GM21528 (cell line): Measurements from ENCODE around the gene THAP4.
"Not testable (repeated sequence)": the region's sequence is repeated elsewhere in the genome, so short reads cannot be mapped to it uniquely, and the experiment has no call there.

Experiments used
- ATAC-seq: cut with Tn5 transposase; IDR thresholded peaks from one replicate; pipeline ENCODE4 v1.9.1; 2021; ENCODE audit warnings: mild to moderate bottlenecking, moderate library complexity; ENCODE audit not compliant: unreplicated experiment, low FRiP score

The THAP4 gene

GRCh38 chr2:241590496-241591455 lies 46.2 kb downstream of the THAP4 start:
- ATAC-seq, result not testable (repeated sequence)

GRCh38 chr2:241589863-241590262 lies 47.1 kb downstream of the THAP4 start:
- not testable (repeated sequence) for ATAC-seq

- no peak for ATAC-seq
Observed at GRCh38 chr2:241586564-241587264, 50.2 kb downstream of the THAP4 start.

GRCh38 chr2:241584436-241584835 lies 52.5 kb downstream of the THAP4 start:
- ATAC-seq, result no peak

- no peak for ATAC-seq
Observed at GRCh38 chr2:241582806-241583205, 54.2 kb downstream of the THAP4 start.

GRCh38 chr2:241582328-241582727 lies 54.6 kb downstream of the THAP4 start:
- no peak for ATAC-seq

- no peak for ATAC-seq
Observed at GRCh38 chr2:241579281-241579680, 57.7 kb downstream of the THAP4 start.

GRCh38 chr2:241577413-241578122 lies 59.4 kb downstream of the THAP4 start:
- no peak for ATAC-seq

- ATAC-seq, result no peak
Observed at GRCh38 chr2:241576293-241576654, 60.7 kb downstream of the THAP4 start.

- no peak for ATAC-seq
Observed at GRCh38 chr2:241575624-241576292, 61.2 kb downstream of the THAP4 start.

GRCh38 chr2:241574911-241575623 lies 61.9 kb downstream of the THAP4 start:
- no peak for ATAC-seq

- ATAC-seq, result no peak
Observed at GRCh38 chr2:241573741-241574140, 63.2 kb downstream of the THAP4 start.

GRCh38 chr2:241572915-241573651 lies 63.9 kb downstream of the THAP4 start:
- not testable (repeated sequence) for ATAC-seq

GRCh38 chr2:241571821-241572620 lies 64.9 kb downstream of the THAP4 start:
- ATAC-seq, result no peak

GRCh38 chr2:241570961-241571581 lies 65.9 kb downstream of the THAP4 start:
- ATAC-seq, result no peak

- ATAC-seq, result no peak
Observed at GRCh38 chr2:241569831-241570281, 67.1 kb downstream of the THAP4 start.

GRCh38 chr2:241568726-241569125 lies 68.2 kb downstream of the THAP4 start:
- no peak for ATAC-seq

- ATAC-seq, result no peak
Observed at GRCh38 chr2:241567776-241568175, 69.2 kb downstream of the THAP4 start.
